Progenitor cell of endocrine pancreas (in vitro differentiated cells): ENCODE results near the gene ZDHHC8. TPM values are rescaled to one million over a fixed set of nuclear protein-coding genes. Genes with fewer than 3 reads are reported as not detected.

Experiments used
- DNase-seq: peaks from one replicate; pipeline ENCODE4 v3.0.0; 2021; ENCODE audit warnings: low spot score; ENCODE audit not compliant: unreplicated experiment
- H3K27ac Mint-ChIP-seq: 2 replicates; pipeline ENCODE4 v1.8.0; 2021; ENCODE audit warnings: mild to moderate bottlenecking, moderate library complexity, mixed read lengths
- H3K27me3 Mint-ChIP-seq: 2 replicates; pipeline ENCODE4 v1.8.0; 2021; ENCODE audit warnings: mixed read lengths
- H3K36me3 Mint-ChIP-seq: 2 replicates; pipeline ENCODE4 v1.8.0; 2022; ENCODE audit warnings: mixed read lengths; ENCODE audit not compliant: insufficient read depth
- H3K4me1 Mint-ChIP-seq: 2 replicates; pipeline ENCODE4 v1.8.0; 2021; ENCODE audit warnings: low read depth, mixed read lengths
- H3K4me3 Mint-ChIP-seq: 2 replicates; pipeline ENCODE4 v1.8.0; 2021; ENCODE audit warnings: low read depth, mild to moderate bottlenecking, moderate library complexity, mixed read lengths
- H3K9me3 Mint-ChIP-seq: 2 replicates; pipeline ENCODE4 v1.8.0; 2021; ENCODE audit warnings: low read depth, mixed read lengths
- total RNA-seq: library from RNA; stranded (reverse); gene quantifications from 2 replicates; pipeline ENCODE4 v1.2.1, GENCODE V29; 2021
- TF ChIP-seq, protein P1 (sequence below): fragments of 200-600 bp; sonication (generic); IDR thresholded peaks from one replicate; pipeline ENCODE4 v1.5.0; 2021; ENCODE audit warnings: antibody characterized with exemption, mild to moderate bottlenecking; ENCODE audit not compliant: unreplicated experiment

ZDHHC8 gene
- total RNA-seq, 1 donor from 2014 or later = 82.1 TPM

DNA sequence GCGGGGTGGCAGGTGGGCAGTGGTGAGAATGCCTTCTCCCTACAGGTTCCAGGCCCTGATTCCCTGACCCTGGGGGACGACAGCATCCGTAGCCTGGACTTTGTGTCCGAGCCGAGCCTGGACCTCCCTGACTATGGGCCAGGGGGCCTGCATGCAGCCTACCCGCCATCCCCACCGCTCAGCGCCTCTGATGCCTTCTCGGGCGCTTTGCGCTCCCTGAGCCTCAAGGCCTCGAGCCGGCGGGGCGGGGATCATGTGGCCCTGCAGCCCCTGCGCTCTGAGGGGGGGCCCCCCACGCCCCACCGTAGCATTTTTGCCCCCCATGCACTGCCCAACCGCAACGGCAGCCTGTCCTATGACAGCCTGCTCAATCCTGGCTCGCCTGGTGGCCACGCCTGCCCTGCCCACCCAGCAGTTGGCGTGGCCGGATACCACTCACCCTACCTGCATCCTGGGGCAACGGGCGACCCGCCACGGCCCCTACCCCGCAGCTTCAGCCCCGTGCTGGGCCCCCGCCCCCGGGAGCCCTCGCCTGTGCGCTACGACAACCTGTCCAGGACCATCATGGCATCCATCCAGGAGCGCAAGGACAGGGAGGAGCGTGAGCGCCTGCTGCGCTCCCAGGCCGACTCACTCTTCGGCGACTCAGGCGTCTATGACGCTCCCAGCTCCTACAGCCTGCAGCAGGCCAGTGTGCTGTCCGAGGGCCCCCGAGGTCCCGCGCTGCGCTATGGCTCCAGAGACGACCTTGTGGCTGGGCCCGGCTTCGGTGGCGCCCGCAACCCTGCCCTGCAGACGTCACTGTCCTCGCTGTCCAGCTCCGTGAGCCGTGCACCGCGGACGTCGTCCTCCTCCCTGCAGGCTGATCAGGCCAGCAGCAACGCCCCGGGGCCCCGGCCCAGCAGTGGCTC lies 11.4 kb downstream of the ZDHHC8 start:
- Mint-ChIP-seq H3K27me3 (no peaks in the 10 kb centered on the region), H3K9me3 (no peaks in the 10 kb centered on the region), H3K27ac (no peak overlapping the region), H3K4me1 (no peaks in the 10 kb centered on the region), H3K4me3 (no peak overlapping the region), H3K36me3 (no peaks in the 10 kb centered on the region)
- no peak for DNase-seq
- TF ChIP-seq, protein P1, sequence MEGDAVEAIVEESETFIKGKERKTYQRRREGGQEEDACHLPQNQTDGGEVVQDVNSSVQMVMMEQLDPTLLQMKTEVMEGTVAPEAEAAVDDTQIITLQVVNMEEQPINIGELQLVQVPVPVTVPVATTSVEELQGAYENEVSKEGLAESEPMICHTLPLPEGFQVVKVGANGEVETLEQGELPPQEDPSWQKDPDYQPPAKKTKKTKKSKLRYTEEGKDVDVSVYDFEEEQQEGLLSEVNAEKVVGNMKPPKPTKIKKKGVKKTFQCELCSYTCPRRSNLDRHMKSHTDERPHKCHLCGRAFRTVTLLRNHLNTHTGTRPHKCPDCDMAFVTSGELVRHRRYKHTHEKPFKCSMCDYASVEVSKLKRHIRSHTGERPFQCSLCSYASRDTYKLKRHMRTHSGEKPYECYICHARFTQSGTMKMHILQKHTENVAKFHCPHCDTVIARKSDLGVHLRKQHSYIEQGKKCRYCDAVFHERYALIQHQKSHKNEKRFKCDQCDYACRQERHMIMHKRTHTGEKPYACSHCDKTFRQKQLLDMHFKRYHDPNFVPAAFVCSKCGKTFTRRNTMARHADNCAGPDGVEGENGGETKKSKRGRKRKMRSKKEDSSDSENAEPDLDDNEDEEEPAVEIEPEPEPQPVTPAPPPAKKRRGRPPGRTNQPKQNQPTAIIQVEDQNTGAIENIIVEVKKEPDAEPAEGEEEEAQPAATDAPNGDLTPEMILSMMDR = no peak

GRCh38 chr22:20143883-20144665 lies 12.5 kb downstream of the ZDHHC8 start:
- TF ChIP-seq, protein P1 = no peak

DNA sequence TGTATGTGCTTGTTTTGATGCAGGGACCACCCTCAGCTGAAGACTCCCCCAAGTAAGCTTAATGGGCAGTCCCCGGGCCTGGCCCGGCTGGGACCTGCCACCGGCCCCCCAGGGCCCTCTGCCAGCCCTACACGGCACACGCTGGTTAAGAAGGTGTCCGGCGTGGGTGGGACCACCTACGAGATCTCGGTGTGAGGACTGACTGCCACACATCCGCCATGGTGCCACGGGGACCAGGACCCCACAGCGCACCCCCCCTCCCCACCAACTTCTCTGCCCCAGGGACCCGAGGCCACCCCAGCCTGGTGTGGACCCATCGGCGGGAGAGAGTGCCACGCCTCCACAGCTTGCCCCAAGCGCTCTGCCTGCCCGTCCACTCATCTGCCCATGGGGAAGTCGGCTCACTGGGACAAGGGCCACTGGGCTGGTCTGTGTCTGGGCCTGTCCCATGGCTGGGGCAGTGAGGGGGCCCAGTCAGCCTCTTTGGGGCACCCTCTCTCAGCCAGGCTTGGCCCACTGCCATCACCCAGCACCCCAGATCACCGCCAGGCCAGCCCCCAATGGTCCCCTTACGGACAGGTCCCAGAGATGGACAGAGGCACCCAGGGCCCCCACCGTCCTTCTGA lies 13.7 kb downstream of the ZDHHC8 start:
- no peak for DNase-seq
- Mint-ChIP-seq H3K4me3 (no peak overlapping the region), H3K4me1 (no peaks in the 10 kb centered on the region), H3K27ac (no peak overlapping the region), H3K36me3 (no peaks in the 10 kb centered on the region), H3K9me3 (no peaks in the 10 kb centered on the region), H3K27me3 (no peaks in the 10 kb centered on the region)
- TF ChIP-seq, protein P1 = no peak

More at GRCh38 chr22:20143883-20144665, 12.5 kb downstream of the ZDHHC8 start:
- H3K4me1 Mint-ChIP-seq = no peaks in the 10 kb centered on the region
- H3K4me3 Mint-ChIP-seq = no peak overlapping the region
- no peaks in the 10 kb centered on the region for H3K27me3 Mint-ChIP-seq
- H3K36me3 Mint-ChIP-seq = no peaks in the 10 kb centered on the region
- no peaks in the 10 kb centered on the region for H3K9me3 Mint-ChIP-seq
- no peak for DNase-seq
- no peak overlapping the region for H3K27ac Mint-ChIP-seq

- Mint-ChIP-seq H3K27ac (no peak overlapping the region), H3K4me3 (no peak overlapping the region), H3K27me3 (no peaks in the 10 kb centered on the region), H3K9me3 (no peaks in the 10 kb centered on the region), H3K36me3 (no peaks in the 10 kb centered on the region), H3K4me1 (no peaks in the 10 kb centered on the region)
- no peak for DNase-seq
- TF ChIP-seq, protein P1 = no peak
These were observed 14.2 kb downstream of the ZDHHC8 start for GRCh38 chr22:20145832-20146223.

- Mint-ChIP-seq H3K9me3 (no peaks in the 10 kb centered on the region), H3K27me3 (no peaks in the 10 kb centered on the region), H3K36me3 (no peaks in the 10 kb centered on the region), H3K4me1 (no peaks in the 10 kb centered on the region), H3K4me3 (no peak overlapping the region), H3K27ac (no peak overlapping the region)
- TF ChIP-seq, protein P1 = no peak
- no peak for DNase-seq
These were observed 15.2 kb downstream of the ZDHHC8 start for GRCh38 chr22:20146777-20147176.
